HUDEP-2 (cell line): Measurements from ENCODE around the gene KRT32.

Experiments used
- DNase-seq, 76 experiments: peaks; one replicate each; lab custom pipeline; 2025; ENCODE audit not compliant: unreplicated experiment in 76 of 76; lab: John Stamatoyannopoulos, UW

KRT32 gene

GRCh38 chr17:41466988-41467387 lies at the start of gene KRT32:
TSS of gene KRT32 (minus strand) at chr17:41467386. CDS start at chr17:41467325, 61 bp downstream.
- no peak for DNase-seq

DNA sequence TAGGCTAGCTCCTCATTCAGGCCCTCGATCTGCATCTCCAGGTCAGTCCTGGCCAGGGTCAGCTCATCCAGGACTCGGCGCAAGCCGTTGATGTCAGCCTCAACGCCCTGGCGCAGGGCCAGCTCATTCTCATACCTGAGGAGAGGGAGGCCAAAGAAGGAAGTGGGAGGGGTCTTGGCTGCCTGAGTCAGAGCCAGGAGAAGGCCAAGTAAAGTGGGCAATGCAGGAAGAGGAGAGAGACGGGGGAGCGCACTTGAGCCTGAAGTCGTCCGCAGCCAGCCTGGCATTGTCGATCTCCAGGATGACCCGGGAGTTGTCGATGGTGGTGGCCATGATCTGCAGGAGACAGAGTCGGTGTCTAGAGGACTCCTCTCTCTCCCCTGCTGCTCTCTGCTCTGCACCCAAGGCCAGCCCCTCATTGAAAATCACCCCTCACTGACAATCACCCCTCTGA lies 49.7 kb upstream of the KRT32 start:
- DNase-seq = no peak

- DNase-seq = no peak
Measured at GRCh38 chr17:41516147-41516829, 49.1 kb upstream of the KRT32 start.

- DNase-seq = no peak
Measured at GRCh38 chr17:41513168-41513547, 46.0 kb upstream of the KRT32 start.

- no peak for DNase-seq
Measured at GRCh38 chr17:41512546-41513167, 45.5 kb upstream of the KRT32 start.

GRCh38 chr17:41511716-41512115 lies 44.5 kb upstream of the KRT32 start:
- DNase-seq = peak in 1 of 76 experiments; percentile 7

DNA sequence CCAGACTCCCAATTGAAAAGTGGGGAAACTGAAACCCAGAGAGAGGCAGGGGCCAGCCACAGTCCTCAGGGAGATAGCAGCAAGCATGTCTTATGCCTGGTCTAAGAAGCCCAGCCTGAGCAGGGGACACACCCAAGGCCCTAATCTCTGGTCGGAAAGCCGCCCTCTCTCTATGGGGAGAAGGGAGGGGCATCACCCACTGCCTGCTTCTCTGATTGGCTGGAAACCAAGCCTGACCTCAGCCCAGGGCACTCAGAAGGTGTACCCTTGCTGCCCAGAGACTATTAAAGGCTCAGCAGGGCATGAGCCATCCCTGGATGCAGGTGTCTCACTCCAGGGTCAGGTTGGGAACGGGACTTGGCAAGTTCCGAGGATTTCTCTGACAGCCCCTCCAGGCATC lies 43.9 kb upstream of the KRT32 start:
- peak in 71 of 76 experiments; percentile 38 to 92 (median 73) for DNase-seq

DNA sequence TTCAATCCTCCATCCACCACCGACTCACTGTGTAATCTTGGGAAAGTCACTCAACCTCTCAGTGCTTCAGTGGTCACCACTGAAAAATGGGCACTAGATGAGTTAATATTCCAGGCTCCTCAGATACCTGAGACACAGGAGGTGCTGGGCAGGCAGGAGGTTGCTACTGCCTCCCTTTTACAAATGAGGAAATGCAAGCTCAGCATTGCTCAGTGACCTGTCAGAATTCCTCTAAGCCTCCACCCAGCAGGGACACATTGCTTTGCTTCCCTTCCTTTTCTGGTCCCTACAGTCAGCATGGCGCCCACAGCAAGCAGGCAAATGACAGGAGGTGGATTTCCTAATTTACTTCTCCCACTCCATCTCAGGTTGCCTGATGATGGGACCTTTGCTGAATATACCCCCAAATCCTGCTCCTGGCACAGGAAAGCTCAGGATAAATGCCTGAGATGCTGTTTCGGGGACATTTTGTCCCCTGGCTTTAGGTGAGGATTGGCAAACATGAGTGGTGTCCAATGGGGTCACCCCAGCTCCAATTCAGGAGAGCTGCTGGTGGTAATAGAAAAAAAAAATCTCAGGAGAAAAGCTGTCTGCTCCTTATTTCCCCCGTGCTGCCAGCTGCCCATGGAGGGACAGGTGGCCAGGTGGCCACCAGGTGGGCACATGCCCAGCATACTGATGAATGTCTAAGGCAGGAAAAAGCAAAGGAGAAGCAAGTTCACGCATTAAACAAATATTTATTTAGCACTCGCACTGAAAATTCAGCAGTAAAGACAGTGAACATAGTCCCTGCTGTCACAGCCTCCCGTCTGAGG lies 43.3 kb upstream of the KRT32 start:
- no peak for DNase-seq

GRCh38 chr17:41507315-41507880 lies 40.2 kb upstream of the KRT32 start:
- peak in 4 of 76 experiments; percentile 8 to 24 (median 20) for DNase-seq

- DNase-seq = peak in 4 of 76 experiments; percentile 3 to 40 (median 22)
Measured at GRCh38 chr17:41505809-41506767, 38.9 kb upstream of the KRT32 start.

DNA sequence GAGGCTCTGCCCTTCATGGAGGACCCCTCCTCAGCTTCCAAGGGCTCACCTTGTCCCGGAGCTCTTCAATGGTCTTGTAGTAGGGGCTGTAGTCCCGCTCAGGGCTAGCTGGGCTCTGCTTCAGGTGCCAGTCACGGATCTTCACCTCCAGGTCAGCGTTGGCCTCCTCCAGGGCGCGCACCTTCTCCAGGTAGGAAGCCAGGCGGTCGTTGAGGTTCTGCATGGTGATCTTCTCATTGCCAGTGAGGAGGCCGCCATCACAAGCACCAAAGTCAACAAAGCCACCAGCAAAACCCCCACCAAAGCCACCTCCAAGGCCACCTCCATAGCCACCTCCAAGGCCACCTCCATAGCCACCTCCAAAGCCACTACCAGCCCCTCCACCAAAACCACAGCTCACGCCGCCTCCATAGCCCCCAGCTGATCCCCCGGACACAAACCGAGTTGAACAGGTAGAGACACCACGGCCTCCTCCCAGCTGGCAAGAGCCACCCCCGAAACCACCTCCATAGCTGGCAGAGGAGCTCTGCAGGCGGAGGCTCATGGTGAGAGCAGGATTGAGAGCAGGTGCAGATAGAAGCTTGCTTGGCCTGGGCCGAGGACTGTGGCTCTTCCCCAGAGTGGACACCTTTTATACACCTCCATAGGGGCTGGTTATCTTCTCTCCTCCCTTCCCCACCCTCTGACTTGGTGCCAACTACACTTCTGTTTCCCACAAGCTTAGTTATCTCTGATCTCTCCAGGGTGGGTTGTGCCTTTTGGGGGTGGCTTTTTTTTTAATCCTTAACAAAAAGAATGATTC lies 38.0 kb upstream of the KRT32 start, which contains the start of gene KRT13:
KRT13 (minus strand) TSS at position 606 of the 802 bp plus-strand sequence; CDS start at position 544, 62 bp downstream.
- DNase-seq = peak in 11 of 76 experiments; percentile 7 to 49 (median 29)

DNA sequence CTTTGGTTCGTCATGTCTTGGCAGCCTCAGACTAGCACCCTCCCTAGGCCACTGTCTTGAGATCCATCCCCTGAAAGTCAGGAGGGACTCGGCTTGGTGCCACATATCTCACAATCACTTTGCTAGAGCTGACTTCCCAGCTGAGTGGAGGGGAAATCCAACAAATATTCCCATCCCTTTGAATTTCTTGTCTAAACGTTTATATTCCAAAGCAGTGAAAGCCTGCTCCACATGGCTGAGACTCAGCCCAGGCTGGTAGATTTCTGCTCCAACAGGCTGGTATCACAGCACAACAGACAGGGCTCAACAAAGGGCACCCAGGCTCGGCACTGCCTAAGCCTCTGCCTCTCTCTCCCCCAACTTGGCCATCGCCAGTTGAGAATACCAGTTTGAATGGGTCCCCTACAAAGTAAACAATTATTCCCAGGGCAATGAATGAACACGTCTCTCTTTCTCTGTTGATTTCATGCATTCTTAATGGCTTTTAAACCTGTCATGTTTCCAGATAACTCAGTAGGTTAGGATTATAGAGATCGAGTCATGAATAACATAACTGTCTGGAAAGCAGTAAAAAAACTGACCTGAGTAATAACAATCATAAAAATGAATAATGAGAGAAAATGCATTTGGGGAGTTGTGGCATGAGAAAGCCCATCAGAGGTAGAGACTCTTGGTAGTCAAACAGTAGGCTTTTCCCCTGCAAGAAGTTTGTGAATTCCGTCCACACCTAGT lies 37.2 kb upstream of the KRT32 start:
- DNase-seq = peak in 1 of 76 experiments; percentile 18

- DNase-seq = no peak
Measured at GRCh38 chr17:41503202-41503601, 36.0 kb upstream of the KRT32 start.

DNA sequence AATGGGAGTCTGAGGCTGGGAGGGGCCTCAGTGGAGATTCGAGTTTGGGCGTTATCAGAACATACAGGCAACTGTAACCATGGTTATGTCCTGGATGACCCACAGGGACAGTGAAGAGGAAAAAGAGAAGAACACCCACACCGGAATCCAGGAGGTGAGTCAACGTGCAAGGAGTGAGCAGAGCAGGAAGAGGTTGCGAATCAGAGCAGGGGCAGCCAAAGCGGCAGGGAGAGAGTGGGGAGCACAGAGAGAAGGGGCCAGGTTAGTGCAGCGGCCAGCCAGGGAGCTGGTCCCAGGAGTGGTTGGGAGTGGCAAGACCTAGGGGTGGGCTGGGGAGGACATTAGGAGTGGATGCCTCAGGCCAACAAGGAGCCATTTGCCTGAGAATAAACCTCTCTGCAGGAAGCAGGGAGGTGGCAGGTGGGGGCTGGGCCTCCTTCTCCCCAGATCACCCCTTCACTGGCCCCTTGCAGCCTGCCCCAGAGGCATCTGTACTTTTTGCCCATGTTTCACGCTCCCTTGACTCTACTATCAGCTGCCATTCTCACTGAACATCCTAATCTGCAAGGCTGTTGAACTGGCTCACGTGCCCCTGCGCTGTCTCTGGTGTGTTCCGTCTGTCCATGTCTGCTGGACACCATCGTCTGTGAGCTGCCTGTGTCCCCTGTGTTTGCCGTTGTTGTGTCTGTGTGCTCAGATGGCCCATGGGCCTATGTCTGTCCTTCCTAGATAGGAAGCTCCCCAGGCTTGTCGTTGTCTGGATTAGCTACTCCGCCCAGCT lies 33.1 kb upstream of the KRT32 start:
- DNase-seq = peak in 71 of 76 experiments; percentile 11 to 85 (median 53)

GRCh38 chr17:41499714-41500113 lies 32.5 kb upstream of the KRT32 start:
- DNase-seq = no peak

DNA sequence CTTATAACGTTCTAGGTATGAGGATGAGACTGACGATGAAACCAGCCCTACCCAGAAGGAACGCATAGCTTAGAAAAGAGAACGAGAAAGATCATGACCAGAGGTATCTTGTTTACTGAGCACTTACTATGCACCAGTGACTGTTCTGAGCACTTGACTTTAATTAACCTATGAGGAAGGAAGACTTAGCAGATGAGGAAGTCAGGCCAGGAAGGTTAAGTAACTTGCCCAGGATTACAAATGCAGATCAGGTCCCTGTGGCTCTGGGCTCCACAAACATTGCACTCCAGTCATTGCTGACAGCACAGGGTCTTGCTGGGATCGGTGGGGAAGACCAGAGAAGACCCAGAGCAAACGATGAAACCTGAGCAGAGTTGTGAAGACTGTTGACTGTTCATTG lies 31.1 kb upstream of the KRT32 start:
- no peak for DNase-seq

DNA sequence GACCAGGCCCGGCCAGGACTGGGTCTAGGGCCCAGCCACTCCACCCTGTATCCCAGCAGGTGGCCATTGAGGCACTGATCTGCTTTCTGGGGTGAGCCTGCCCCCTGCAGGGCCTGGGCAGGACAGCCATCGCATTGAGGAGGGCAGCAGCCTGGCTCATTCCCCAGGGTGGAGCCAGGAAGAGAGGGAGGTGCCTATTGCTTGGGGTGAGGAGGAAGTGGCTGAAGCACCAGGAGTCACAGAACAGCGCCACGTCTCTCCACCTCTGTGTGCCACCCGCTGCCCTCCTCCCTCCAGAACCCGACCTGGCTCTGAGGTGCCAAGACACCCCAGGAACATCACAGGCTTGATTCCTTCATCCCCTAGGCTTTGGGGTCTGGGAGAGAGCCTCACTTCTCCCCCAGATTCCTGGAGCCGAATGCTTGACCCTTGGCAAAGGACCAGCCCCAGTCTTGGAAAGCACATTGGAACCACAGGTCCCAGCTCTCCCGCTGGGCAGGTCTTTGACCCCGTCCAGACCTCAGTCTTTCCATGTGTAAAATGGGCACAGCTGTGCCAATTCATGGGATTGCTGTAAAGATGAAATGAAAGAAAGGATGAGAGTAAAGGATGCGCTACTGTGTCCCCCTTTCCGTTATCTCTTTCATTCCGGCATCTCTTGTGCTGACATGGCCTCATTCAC lies 29.8 kb upstream of the KRT32 start:
- peak in 73 of 76 experiments; percentile 29 to 92 (median 79) for DNase-seq
